ENCODE measurements around the gene LAMA4.
A peak's percentile ranks its signal among the peaks of the same experiment; 100 is the strongest.

Gene LAMA4

DNA sequence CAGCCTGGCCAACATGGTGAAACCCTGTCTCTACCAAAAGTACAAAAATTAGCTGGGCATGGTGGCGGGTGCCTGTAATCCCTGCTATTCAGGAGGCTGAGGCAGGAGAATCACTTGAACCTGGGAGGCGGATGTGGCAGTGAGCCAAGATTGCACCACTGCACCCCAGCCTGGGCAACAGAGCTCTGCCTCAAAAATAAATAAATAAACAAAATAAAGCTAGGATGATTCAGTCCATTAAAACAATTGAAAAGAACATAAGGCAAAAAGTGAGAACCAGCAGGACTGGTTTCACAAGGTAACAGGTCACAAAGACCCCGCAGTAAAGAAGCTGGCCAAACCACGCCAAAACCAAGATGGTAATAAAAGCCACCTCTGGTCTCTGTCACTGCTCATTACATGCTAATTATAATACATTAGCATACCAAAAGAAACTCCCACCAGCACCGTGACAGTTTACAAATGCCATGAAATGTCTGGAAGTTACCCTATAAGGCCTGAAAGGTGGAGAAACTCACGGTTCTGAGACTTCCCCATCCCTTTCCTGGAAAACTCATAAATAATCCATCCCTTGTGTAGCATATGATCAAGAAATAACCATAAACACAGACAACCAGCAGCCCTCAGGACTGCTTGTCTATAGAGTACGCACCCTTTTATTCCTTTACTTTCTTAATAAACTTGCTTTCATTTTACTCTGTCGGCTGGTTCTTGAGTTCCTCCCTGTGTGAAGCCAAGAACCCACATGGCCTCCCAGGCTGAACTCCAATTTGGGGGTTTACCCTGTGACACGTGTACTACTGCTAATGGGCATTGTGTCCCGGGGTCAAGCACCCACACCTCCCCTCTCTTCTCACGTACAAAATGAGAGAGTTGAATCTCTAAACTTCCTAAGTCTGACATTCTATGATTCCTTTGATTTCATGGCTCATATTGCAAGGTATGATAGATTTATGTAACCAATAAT, 10.2 kb downstream of the LAMA4 start:
- no peak for DNase-seq (ENCODE audit: low read depth in 2 of 2)

- no peak for DNase-seq (ENCODE audit: low read depth in 2 of 2)
Observed at GRCh38 chr6:112241820-112242429, 12.4 kb downstream of the LAMA4 start.

DNA sequence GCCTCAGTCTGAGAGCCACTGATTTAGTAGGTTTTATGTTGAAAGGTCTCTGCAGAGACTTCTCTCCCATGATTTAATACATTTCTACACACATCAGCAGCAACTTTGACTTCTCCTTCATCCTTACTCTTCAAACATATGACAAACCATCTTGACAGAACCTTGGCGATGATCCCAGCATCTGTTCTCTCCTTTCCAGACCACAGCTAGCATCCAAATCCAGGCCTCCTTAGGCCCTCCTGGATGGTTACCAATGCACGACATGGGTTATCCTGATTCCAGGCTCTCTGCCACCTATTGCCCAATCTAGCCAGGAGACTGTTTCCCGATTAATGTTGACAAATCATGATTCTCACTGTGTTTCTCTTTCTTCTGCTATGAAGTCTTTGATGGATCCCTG, 16.8 kb downstream of the LAMA4 start:
- no peak for DNase-seq (ENCODE audit: low read depth in 2 of 2)

- DNase-seq (ENCODE audit: low read depth in 2 of 2) = no peak
Observed at GRCh38 chr6:112237066-112237465, 17.3 kb downstream of the LAMA4 start.

DNA sequence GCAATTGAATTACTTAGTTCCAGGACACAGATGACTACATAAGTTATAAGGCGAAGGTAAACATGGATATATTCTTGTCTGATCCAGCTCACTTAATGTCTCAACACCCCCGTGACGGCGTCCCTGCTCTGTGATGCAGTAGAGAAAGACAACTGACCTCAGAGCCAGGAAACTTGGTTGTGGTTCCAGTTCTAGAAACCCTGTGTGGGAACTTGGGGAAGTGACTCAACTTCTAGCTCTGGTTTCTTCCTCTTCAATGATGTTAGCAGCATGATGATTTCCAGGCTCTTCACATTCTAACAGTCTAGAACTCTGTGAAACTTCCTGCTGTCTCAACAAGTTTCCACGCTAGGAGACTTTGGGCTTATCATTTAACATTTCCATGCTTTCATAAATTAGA, 18.4 kb downstream of the LAMA4 start:
- peak; percentile 59 to 65 for DNase-seq (ENCODE audit: low read depth in 2 of 2)

- no peak for DNase-seq (ENCODE audit: low read depth in 2 of 2)
Observed at GRCh38 chr6:112234601-112235000, 19.8 kb downstream of the LAMA4 start.

DNA sequence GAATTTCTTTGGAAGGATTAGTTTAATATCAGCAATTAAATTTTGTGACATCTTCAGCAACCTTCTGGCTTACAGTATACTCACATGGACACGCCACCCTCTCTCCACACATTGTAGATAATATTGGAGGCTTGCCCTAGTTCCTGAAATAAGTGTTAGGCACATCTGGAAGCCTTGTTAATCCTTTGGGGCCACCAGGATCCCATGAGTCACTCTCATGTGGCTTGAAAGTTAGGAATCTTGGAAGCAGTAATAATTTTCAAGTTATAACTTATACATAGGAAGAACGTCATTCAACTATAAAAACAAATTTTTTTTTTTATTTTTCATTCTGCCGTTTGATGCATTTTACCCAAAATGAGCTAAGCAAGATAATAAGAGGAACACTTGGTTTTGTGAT, 20.5 kb downstream of the LAMA4 start:
- no peak for DNase-seq (ENCODE audit: low read depth in 2 of 2)

DNA sequence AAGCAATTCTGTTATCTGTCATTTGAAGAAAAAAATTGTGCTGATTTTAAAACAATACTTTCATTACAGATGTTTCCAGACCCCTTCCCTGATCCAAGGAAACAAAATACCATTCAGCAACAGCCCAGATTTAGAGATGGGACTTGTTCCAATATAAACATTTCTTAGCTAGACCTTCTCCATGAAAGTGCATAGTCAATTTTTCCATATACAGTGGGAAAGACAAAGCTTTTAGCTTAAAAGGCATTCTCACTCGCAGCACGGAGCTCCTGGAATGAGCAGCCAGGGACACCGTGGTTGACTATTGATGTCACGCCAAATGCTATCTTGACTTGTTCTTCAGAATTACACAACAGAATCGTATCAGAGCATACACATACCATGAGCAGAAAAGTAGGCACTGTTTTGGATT, 21.5 kb downstream of the LAMA4 start:
- no peak for DNase-seq (ENCODE audit: low read depth in 2 of 2)

DNA sequence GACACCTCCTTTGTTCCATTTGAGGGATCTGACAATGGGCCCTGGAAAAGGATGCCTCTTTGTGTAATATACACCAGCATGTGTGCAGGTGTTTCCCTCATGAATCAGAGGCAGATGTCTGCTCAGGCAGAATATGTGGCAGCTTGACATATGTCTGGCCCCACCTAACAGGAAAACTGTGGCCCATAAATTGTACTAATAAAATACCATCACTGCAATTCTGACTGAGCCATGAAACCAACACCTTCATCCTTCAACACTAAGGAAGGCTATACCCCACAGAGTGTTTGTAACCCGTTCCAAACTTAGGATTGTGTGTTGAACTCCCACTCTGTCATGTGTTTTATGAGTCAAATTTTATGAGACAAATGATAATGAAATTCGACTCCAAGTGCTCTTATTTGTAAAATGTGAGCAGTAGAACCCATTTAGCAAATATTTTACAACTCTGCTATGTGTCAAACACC, 22.7 kb downstream of the LAMA4 start:
- DNase-seq (ENCODE audit: low read depth in 2 of 2) = no peak

- DNase-seq (ENCODE audit: low read depth in 2 of 2) = no peak
Observed at GRCh38 chr6:112231164-112231563, 23.2 kb downstream of the LAMA4 start.

GRCh38 chr6:112228480-112229332, 25.7 kb downstream of the LAMA4 start:
- no peak for DNase-seq (ENCODE audit: low read depth in 2 of 2)

DNA sequence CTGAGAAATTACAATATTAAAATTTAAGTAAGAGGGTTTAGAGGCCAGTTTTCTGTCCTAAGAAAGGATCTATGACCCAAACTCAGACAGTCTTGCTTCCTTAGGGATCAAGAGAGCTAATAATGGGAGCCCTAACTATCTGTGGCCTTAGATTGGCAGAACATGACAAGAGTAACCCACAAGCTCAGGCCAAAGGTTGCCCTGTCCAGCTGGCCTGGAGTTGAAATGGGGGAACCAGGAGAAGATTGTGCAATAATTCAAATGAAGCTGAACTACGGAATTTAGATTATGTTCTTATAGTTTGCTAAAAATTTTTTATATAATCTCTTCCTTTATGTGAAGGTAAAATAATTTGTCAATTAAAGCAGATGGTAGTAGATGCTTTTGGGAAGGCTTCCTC, 26.4 kb downstream of the LAMA4 start:
- no peak for DNase-seq (ENCODE audit: low read depth in 2 of 2)

- no peak for DNase-seq (ENCODE audit: low read depth in 2 of 2)
Observed at GRCh38 chr6:112227411-112227810, 27.0 kb downstream of the LAMA4 start.

DNA sequence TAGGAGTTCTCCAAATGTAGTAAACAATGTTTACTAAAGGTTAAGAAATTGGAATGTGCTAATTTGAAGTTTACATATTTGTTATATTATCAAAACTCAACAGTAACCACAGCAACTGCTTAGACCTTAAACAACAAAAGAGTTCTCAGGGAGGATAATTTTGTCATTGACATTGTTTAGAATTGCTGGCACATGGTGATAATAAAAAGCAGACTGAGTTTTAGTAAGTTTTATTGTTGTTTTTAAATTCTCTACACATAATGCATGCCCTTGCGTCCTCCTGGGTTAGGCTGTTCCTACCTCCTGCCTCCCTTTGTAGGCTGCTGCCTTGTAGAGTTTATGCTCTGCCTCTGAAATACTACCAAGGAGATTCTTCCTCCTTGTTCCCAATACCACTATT, 28.7 kb downstream of the LAMA4 start:
- DNase-seq (ENCODE audit: low read depth in 2 of 2) = no peak

DNA sequence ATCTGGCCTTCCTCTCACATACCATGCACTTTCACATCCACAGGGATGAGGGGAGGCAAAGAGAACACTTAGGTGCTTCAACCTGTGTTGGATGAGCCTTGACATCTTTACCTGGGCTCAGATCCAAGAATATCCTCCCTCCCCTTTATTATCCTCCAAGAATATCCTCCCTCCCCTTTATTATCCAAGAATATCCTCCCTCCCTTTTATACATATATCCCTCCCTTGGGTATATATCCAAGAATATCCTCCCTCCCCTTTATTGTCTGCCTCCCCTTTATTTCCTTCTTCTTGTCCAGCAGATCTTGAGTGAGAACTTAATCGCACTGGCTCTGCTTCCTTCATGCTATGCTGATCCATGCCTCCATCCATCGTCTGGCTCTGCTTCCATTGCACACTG, 30.3 kb downstream of the LAMA4 start:
- no peak for DNase-seq (ENCODE audit: low read depth in 2 of 2)

DNA sequence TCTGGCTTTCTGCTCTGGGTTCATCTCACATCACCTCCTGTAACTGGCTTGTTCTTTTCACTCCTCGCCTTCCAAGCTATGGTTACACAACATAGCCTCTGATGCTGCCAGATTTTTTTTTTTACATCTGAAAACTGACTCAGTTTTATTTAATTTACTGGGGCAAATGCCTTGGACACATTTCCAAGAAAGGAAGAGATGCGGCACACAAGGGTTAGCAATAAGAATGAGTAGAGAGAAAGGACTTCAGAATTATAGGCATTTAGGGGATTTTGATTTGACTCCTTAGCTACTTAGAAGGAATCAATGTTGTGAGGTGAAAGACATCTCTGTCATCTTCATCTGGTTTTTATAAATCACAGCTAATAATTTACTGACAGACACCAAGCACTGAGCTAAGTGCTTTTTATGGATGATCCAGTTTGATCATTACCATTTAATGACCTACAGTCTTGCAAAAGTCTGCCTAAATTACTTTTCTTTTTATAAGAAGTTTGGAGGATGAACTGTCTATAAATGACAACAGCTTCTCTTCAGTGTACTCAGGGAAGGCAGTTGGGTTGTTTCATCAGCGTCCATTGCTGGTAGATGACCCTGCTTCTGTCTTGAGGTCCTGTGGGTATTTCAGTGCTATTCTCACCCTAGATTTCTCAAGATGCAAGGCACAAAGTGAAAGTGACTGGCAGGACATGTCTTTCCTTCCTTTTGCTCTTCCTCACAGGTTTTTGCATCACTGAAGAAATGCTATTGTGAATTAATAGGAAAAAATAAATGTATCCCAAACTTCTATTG, 31.1 kb downstream of the LAMA4 start:
- no peak for DNase-seq (ENCODE audit: low read depth in 2 of 2)

DNA sequence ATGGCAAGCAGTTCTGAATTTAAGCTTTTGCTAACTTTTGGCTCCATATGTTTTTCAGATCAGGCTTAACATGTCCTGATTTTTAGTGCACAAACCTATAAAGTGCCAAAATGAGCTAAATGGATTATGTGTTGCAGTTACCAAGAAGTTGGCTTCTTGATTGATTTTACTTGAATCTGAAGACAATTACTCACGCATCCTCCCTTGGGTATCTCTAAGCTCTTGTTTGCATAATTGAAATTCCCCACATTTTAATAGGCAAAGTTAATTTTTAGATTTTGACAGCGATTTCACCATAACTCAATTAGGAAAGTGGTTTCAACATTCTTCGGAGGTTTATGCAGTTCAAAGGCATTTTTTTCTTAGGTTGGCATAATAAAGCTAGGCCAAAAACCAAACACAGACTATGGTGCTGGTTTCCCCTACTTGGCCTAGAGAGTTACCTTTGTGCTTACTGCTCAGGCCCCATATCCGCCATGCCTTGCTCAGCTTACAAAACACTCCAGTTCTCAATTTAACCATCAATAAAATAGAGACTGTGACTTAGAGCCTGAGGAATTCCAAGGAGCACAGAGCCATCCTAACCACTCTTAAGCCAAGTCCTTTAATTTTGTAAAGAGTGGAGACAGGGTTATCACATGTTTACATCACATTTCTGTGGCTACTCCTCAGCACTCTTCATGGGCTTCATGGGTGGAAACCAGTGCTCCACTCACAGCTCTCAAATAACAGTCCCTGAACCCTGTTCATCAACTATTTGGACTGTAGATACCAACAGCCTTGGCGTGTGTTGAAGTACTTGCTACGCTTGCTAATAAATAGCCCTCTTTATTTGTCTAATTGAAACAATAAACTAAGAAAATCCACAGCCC, 32.1 kb downstream of the LAMA4 start:
- no peak for DNase-seq (ENCODE audit: low read depth in 2 of 2)

- DNase-seq (ENCODE audit: low read depth in 2 of 2) = no peak
Observed at GRCh38 chr6:112221561-112221960, 32.8 kb downstream of the LAMA4 start.

DNA sequence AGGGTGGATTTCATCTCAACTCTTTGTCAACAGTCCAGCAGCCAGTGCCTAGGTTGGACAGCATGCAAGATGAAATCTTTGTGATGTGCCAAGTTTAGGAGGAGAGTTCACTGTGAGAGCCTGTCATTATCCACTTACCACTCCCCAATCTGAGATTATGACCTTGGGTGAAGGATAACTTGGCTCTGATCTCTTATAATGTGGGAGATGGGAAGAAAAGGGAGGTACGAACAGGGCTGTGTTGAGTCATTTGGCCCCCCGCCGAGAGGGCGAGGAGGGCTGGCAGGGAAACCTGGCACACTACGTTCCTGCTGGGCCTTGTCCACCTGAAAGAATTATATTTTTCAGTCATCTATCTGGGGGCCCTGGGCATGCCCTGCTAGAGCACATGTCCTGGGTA, 35.8 kb downstream of the LAMA4 start:
- DNase-seq (ENCODE audit: low read depth in 2 of 2) = no peak

All from stimulated activated CD8-positive, alpha-beta memory T cell treated with anti-CD3 and anti-CD28 coated beads, Interleukin-15, amount 100 ng/mL, for 48 hours (primary cell).